Measurements from ENCODE around the gene CSF3R. TPM values are rescaled to one million over a fixed set of nuclear protein-coding genes. Genes with fewer than 3 reads are reported as not detected.

CSF3R gene
- total and polyA plus RNA-seq, 2 of the 4 experiments (the other 2 are of a cell fraction): not detected

Small RNAs within 50 kb of the gene (microRNA-seq; reads per million reads assigned to microRNA genes)
- not detected for gene SNORA63C (ENCODE audit: insufficient read depth, insufficient read length)

Small RNAs within 50 kb of the gene (small RNA-seq; reads per million reads assigned to genes)
- 0 to 0.70 (median 0) reads per million in 5 experiments for gene SNORA63C

Other genes with a start within 250 kb of the CSF3R start
- 1.8 and 1.9 TPM in 2 replicates for gene SH3D21, start 176.5 kb downstream of the CSF3R start, total RNA-seq (2012; rRNA removed)
- gene SH3D21, start 176.5 kb downstream of the CSF3R start, polyA plus RNA-seq (2012; rRNA removed): 11.0 and 11.9 TPM in 2 replicates
- gene EVA1B, start 159.3 kb downstream of the CSF3R start, total RNA-seq (2012; rRNA removed): 49.8 and 63.3 TPM in 2 replicates
- 64.6 and 147 TPM in 2 replicates for gene EVA1B, start 159.3 kb downstream of the CSF3R start, polyA plus RNA-seq (2012; rRNA removed)
- gene STK40, start 97.0 kb downstream of the CSF3R start, total RNA-seq (2012; rRNA removed): 13.9 and 16.0 TPM in 2 replicates
- 29.9 and 30.6 TPM in 2 replicates for gene STK40, start 97.0 kb downstream of the CSF3R start, polyA plus RNA-seq (2012; rRNA removed)
- 10.3 and 11.7 TPM in 2 replicates for gene LSM10, start 85.0 kb downstream of the CSF3R start, total RNA-seq (2012; rRNA removed)
- gene LSM10, start 85.0 kb downstream of the CSF3R start, polyA plus RNA-seq (2012; rRNA removed): 78.9 and 94.1 TPM in 2 replicates
- gene OSCP1, start 32.5 kb downstream of the CSF3R start, total RNA-seq (2012; rRNA removed): 9.4 and 11.8 TPM in 2 replicates
- gene OSCP1, start 32.5 kb downstream of the CSF3R start, polyA plus RNA-seq (2012; rRNA removed): 6.3 and 7.8 TPM in 2 replicates
- gene MRPS15, start 18.5 kb downstream of the CSF3R start, total RNA-seq (2012; rRNA removed): 46.1 and 64.7 TPM in 2 replicates
- 66.0 and 77.9 TPM in 2 replicates for gene MRPS15, start 18.5 kb downstream of the CSF3R start, polyA plus RNA-seq (2012; rRNA removed)

Data from IMR-90 (cell line).